OCI-LY1 (cell line): ENCODE data around the gene ACSS1.

Source experiments
- CTCF ChIP-seq: fragments of 200-600 bp; sonication (generic), shearing (Covaris generic); IDR thresholded peaks from 2 replicates; pipeline ENCODE4 v1.5.1; 2017; ENCODE audit warnings: mild to moderate bottlenecking, antibody characterized with exemption, low read length, moderate library complexity, mixed read lengths
- EZH2 ChIP-seq: fragments of 200-600 bp; sonication (generic), shearing (Covaris generic); IDR thresholded peaks from 2 replicates; pipeline ENCODE4 v1.8.0; 2017; ENCODE audit warnings: borderline replicate concordance, mixed run types, mild to moderate bottlenecking, antibody characterized with exemption, low read length, moderate library complexity, mixed read lengths

GRCh38 chr20:24966317-24967012, 91.5 kb downstream of the ACSS1 start:
- TF ChIP-seq CTCF (no peak), EZH2 (no peak)
